ENCODE data around the gene NGFR. TPM values are rescaled to one million over a fixed set of nuclear protein-coding genes. Genes with fewer than 3 reads are reported as not detected.

The NGFR gene
- total RNA-seq, 2 donors from 2014 or later: 13.9 to 22.5 TPM

- no peak for TF ChIP-seq CTCF (IDR thresholded peaks at IDR 0.05)
- H3K27me3 ChIP-seq (replicated peaks; ENCODE audit: insufficient read depth): no peaks in the 10 kb centered on the region
- peaks cover 0 to 7% of the 10 kb centered on the region in 2 donors for H3K4me1 ChIP-seq (ENCODE audit: control insufficient read depth in 1 of 2, low read depth in 2 of 2)
- no peak for ATAC-seq (ENCODE audit: insufficient number of reproducible peaks, low FRiP score, low read depth)
- no peak overlapping the region for H3K4me3 ChIP-seq
- H3K36me3 ChIP-seq: no peaks in the 10 kb centered on the region
- H3K27ac ChIP-seq: no peak overlapping the region
- no peaks in the 10 kb centered on the region for H3K9me3 ChIP-seq
- DNase-seq (ENCODE audit: low spot score): no peak
Measured at GRCh38 chr17:49504369-49504768, 9.3 kb downstream of the NGFR start.

- no peaks in the 10 kb centered on the region for H3K36me3 ChIP-seq
- H3K9me3 ChIP-seq: no peaks in the 10 kb centered on the region
- peaks cover 0 to 12% of the 10 kb centered on the region in 2 donors for H3K4me1 ChIP-seq (ENCODE audit: control insufficient read depth in 1 of 2, low read depth in 2 of 2)
- no peaks in the 10 kb centered on the region for H3K27me3 ChIP-seq (replicated peaks; ENCODE audit: insufficient read depth)
- ATAC-seq (ENCODE audit: insufficient number of reproducible peaks, low FRiP score, low read depth): no peak
- no peak for TF ChIP-seq CTCF (IDR thresholded peaks at IDR 0.05)
- H3K27ac ChIP-seq: no peak overlapping the region
- no peak for DNase-seq (ENCODE audit: low spot score)
- no peak overlapping the region for H3K4me3 ChIP-seq
Measured at GRCh38 chr17:49505854-49506253, 10.8 kb downstream of the NGFR start.

GRCh38 chr17:49506282-49506681, 11.2 kb downstream of the NGFR start:
- no peak for DNase-seq (ENCODE audit: low spot score)
- Histone ChIP-seq H3K27ac (no peak overlapping the region), H3K4me1 (ENCODE audit: control insufficient read depth in 1 of 2, low read depth in 2 of 2) (peaks cover 0 to 12% of the 10 kb centered on the region in 2 donors), H3K27me3 (replicated peaks; ENCODE audit: insufficient read depth) (no peaks in the 10 kb centered on the region), H3K36me3 (no peaks in the 10 kb centered on the region), H3K4me3 (no peak overlapping the region), H3K9me3 (no peaks in the 10 kb centered on the region)
- ATAC-seq (ENCODE audit: insufficient number of reproducible peaks, low FRiP score, low read depth): no peak
- TF ChIP-seq CTCF (IDR thresholded peaks at IDR 0.05): no peak

GRCh38 chr17:49508061-49508865, 13.2 kb downstream of the NGFR start:
- ATAC-seq (ENCODE audit: insufficient number of reproducible peaks, low FRiP score, low read depth) (no peak), DNase-seq (ENCODE audit: low spot score) (no peak)
- Histone ChIP-seq H3K27me3 (replicated peaks; ENCODE audit: insufficient read depth) (no peaks in the 10 kb centered on the region), H3K4me1 (ENCODE audit: control insufficient read depth in 1 of 2, low read depth in 2 of 2) (peaks cover 0 to 12% of the 10 kb centered on the region in 2 donors), H3K36me3 (no peaks in the 10 kb centered on the region), H3K27ac (no peak overlapping the region), H3K4me3 (no peak overlapping the region), H3K9me3 (no peaks in the 10 kb centered on the region)
- TF ChIP-seq CTCF (IDR thresholded peaks at IDR 0.05): no peak

GRCh38 chr17:49508866-49509587, 13.9 kb downstream of the NGFR start:
- Histone ChIP-seq H3K4me3 (no peak overlapping the region), H3K9me3 (no peaks in the 10 kb centered on the region), H3K4me1 (ENCODE audit: control insufficient read depth in 1 of 2, low read depth in 2 of 2) (peaks cover 0 to 15% of the 10 kb centered on the region in 2 donors), H3K27ac (no peak overlapping the region), H3K36me3 (no peaks in the 10 kb centered on the region), H3K27me3 (replicated peaks; ENCODE audit: insufficient read depth) (no peaks in the 10 kb centered on the region)
- DNase-seq (ENCODE audit: low spot score) (no peak), ATAC-seq (ENCODE audit: insufficient number of reproducible peaks, low FRiP score, low read depth) (no peak)
- TF ChIP-seq CTCF (IDR thresholded peaks at IDR 0.05): no peak

Data from thoracic aorta (tissue), 2 donors.